Measurements from ENCODE around the gene NLGN2.

Gene NLGN2

GRCh38 chr17:7414837-7415236 lies 7.2 kb downstream of the NLGN2 start:
- FAIRE-seq = no peak

GRCh38 chr17:7415784-7416183 lies 8.1 kb downstream of the NLGN2 start:
- FAIRE-seq = no peak

GRCh38 chr17:7416323-7416722 lies 8.7 kb downstream of the NLGN2 start:
- no peak for FAIRE-seq

- FAIRE-seq = no peak
Observed at GRCh38 chr17:7417056-7417655, 9.5 kb downstream of the NLGN2 start.

DNA sequence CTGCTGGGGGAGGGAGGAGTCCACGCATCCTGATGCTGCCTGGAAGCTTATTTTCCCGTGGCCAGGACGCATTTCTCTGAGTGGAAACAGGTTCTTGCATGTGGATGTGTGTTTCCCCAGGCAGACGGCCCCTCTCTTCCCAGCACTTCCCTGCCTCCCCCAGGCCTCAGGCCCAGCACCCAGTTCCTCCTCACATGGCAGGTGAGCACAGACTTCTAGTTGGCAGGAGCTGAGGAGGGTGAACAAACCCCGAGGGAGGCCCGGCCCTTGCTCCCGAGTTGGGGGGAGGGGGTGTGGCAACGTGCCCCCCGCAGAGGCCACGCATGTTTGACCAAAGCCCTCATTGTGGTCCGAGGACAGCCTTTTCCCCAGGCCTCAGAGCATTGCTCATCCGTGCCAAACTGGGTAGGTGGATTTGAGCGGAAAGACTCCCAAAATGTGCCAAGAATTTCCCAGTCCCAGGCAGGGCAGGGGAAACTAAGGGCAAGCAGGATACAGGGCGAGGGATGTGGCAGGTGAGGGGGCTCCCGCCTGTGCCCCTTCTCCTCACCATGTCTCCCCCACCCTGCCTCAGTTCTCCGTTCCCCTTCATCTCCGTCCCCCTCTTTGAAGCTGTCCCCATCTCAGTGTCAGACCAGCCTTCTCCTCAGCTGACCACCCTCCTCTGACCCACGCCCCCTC lies 11.0 kb downstream of the NLGN2 start:
- no peak for FAIRE-seq

DNA sequence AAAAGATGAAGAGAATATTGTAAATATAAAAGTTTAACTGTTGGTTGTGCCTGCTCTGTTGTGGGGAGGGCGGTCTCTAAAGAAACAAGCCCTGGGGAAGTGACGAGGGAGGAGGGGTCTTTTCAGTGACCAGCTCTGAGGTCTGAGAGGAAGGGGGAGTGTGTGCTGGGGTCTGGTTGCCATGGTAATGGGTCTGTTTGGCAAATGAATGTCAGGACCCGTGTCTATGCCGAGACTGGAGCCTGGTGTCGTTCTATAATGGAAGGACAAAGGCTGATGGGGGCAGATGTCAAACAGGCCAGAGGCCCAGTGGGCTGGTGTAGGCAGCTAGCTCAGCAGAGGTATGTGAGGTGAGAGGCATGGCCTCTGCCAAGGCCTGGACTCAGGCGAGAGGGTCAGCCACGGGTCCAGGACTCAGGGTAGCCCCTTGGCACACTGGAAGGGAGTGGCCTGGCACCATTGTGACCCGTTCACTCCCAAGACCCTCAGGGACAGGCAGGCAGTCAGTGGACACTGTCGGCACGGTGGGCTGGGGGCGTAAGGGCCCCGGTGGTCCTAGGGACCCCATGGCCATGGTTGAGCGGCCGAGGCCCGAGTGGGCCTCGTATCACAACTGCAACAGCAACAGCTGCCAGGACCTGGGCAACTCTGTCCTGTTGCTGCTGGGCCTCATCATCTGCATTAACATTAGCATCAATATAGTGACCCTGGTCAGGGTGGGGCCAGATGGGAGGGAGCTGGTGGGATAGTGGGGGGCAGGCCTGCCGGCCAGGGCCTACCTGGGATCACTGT lies 12.4 kb downstream of the NLGN2 start, which contains the start of gene SPEM1:
SPEM1 (plus strand) TSS at position 506 of the 792 bp plus-strand sequence; CDS start at position 567, 61 bp downstream.
- no peak for FAIRE-seq

DNA sequence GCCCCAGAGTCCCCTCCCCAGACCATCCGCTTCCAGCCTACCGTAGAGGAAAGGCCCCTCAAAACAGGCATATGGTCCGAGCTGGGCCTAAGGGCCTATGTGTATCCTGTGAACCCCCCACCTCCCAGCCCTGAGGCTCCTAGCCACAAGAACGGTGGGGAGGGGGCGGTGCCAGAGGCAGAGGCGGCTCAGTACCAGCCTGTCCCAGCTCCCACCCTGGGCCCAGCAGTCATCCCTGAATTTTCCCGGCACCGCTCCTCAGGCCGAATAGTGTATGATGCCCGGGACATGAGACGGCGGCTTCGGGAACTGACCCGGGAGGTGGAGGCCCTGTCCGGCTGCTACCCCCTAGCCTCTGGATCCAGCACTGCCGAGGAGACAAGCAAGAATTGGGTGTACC lies 13.5 kb downstream of the NLGN2 start:
- no peak for FAIRE-seq

DNA sequence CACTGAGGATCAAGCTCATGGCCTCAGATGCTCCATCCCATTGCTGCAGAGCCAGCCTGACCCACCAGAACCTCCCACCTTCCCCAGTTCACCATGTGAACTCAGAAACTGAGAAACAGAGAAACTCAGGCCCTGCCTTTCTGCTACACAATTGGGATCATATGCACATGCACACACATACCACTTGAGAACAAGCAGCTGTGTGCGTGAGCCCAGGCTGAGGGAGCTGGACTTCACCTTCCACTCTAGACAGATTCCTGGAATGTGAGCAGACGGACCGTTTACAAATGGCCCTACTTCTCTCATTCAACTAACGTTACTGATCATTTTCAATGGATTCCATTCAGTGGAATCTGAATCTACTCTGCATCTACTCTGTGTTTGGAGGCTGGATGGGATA lies 16.0 kb downstream of the NLGN2 start:
- FAIRE-seq = no peak

GRCh38 chr17:7425316-7425715 lies 17.7 kb downstream of the NLGN2 start, which contains the start of gene SPEM2:
Gene SPEM2 (plus strand): TSS chr17:7425616. CDS start chr17:7425689, 73 bp downstream.
- FAIRE-seq = no peak

GRCh38 chr17:7425756-7426155 lies 18.1 kb downstream of the NLGN2 start:
- FAIRE-seq = no peak

DNA sequence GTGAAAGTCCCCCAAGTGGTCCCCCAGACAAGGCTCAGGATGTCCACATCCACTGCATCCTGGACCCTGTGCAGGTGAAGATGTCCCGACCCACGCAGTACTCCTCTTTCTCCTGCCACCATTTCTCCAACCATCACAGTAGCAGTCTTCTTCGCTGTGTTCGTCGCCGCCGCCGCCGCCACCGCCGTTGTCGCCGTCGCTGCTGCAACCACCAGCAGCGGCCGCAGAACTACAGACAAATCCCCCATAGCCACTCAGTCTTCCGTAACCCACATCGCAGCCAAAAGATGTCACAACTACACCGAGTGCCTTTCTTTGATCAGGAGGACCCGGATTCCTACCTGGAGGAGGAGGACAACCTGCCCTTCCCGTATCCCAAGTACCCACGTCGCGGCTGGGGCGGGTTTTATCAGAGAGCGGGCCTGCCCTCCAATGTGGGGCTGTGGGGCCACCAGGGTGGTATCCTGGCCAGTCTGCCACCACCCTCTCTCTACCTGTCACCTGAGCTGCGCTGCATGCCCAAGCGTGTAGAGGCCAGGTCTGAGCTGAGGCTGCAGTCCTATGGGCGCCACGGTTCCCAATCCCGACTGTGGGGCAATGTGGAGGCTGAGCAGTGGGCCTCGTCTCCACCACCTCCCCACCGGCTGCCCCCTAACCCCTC lies 18.7 kb downstream of the NLGN2 start:
- FAIRE-seq = no peak

GRCh38 chr17:7426896-7427489 lies 19.3 kb downstream of the NLGN2 start:
- FAIRE-seq = no peak

DNA sequence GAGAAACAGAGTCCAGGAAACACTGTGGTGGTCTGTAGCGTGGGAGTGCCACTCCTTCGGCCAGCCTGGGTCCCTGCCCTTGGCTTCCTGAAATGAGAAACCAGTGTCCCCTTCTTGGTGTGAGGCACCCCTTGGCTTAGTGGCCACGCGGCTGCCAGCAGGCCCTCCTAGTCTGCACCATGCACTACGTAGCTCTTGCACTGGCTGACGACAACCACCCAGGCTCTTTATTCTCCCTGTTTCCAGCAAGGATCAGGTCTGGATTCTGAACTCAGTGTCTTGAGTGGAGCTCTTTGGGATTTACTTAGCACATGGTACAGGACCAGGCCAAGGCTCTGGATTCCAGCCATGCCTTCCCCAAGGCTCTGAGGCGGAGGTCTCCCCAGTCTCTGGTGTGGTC lies 19.9 kb downstream of the NLGN2 start:
- FAIRE-seq = no peak

DNA sequence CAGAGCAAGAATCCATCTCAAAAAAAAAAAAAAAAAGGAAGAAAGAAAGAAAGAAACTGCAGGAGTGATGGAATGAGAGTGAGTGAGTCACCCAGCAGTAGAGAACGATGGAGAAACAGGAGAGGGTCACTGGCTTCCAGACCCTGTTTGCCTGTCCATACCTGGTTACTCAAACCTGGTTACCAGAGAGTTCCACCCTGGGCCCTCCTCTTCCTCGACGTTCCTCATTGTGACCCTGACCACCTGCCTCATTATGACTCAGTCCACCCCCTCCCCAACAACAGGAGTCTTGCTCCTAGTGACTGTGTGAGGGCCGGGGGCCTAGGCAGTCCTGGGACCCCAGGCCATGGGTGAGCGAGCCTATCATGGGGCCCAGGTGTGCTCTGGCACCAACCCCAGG lies 20.9 kb downstream of the NLGN2 start, which contains the start of gene SPEM3:
SPEM3 (plus strand) TSS at position 301 of the 400 bp plus-strand sequence; CDS start at position 347, 46 bp downstream.
- FAIRE-seq = no peak

DNA sequence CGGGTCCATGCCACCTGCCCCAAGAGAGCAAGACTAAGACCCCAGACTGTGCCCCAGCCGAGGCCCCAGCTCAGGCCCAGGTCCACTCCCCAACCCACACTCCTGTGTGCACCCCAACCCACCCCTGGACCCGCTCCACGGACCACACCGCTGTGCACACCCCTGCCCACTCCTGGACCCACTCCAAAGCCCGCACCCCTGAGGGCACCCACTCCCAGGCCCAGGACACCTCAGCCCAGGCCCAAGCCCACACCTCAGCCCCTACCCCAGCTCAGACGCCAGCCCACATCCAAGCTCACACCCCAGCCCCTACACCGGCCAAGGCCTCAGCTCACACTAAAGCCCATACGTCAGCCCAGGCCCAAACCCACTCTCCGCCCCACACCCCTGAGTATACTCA lies 22.1 kb downstream of the NLGN2 start:
- no peak for FAIRE-seq

DNA sequence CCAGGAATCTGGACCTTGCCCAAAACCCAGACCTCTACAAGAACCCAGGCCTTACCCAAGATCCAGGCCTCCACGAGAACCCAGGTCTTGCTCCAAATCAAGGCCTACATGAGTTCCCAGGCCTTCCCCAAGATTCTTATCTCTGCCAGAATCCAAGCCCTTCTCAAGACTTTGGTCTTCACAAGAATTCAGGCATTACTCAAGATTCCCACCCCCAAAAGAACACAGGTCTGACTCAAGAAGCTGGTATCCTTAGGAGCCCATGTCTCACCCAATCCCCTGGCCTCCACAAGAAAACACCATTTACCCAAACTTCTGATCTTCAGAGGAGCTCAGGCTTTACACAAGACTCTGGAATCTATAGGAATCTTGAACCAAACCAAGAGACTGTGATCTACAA lies 23.6 kb downstream of the NLGN2 start:
- FAIRE-seq = no peak

DNA sequence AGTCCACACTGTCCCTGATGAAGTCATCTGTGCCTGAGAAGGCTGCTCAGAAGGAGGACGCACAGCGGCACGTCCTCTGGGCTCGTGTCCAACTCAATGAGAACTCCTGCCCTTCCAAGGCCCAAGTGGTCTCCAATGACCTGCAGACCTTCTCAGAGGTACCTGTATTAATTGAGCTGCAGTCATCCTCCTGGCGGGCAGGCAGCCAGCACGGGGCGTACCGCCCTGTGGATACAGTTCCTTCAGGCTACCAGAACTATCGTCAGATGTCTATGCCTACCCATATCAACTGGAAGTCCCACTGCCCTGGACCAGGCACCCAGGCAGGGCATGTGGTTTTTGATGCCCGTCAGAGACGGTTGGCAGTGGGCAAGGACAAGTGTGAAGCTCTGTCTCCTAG lies 24.7 kb downstream of the NLGN2 start:
- no peak for FAIRE-seq

DNA sequence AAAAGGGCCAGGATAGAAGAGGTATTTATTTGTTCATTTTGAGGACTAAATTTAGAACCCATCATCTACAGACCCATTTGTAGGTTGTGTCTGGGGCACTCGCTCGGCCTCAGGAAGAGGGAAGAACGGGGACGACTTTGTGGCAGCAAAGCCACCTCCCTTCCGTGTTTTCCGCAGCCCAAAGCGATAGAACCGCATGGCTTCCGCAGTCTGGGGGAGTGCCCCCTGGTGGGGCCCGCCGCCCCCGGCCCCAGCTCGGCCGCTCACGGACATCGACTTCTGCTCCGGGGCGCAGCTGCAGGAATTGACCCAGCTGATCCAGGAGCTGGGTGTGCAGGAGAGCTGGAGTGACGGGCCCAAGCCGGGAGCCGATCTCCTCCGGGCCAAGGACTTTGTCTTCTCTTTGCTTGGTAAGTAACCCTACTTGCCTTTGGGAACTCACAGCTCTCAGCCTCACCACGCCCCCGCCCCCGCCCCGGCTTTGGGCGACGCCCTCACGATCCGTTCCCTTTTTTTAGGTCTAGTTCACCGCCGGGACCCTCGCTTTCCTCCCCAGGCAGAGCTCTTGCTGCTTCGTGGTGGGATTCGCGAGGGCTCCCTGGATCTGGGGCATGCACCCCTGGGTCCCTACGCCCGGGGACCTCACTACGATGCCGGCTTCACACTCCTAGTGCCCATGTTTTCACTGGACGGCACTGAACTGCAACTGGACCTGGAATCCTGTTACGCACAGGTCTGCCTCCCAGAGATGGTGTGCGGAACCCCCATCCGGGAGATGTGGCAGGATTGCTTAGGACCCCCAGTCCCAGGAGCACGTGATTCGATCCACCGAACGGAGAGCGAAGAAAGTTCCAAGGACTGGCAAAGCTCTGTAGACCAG lies 28.3 kb downstream of the NLGN2 start:
- no peak for FAIRE-seq

- no peak for FAIRE-seq
Observed at GRCh38 chr17:7436556-7437368, 29.1 kb downstream of the NLGN2 start.

GRCh38 chr17:7437369-7437863 lies 29.8 kb downstream of the NLGN2 start:
- FAIRE-seq = no peak
